H9 (cell line): ENCODE measurements around the gene MBLAC1. TPM values are rescaled to one million over a fixed set of nuclear protein-coding genes. Genes with fewer than 3 reads are reported as not detected.
A peak's percentile ranks its signal among the peaks of the same experiment; 100 is the strongest.

Experiments used
- DNase-seq: peaks from one replicate; pipeline ENCODE4 v3.0.0-alpha.2; 2017
- H2AFZ ChIP-seq: one replicate; pipeline ENCODE4 v1.6.1; 2013; ENCODE audit warnings: mild to moderate bottlenecking, low read length, control low read depth, moderate library complexity
- H2AK5ac ChIP-seq: 2 replicates; pipeline ENCODE4 v1.6.1; 2013; ENCODE audit warnings: low read length, control low read depth, mixed read lengths; ENCODE audit not compliant: insufficient read length
- H2BK120ac ChIP-seq: one replicate; pipeline ENCODE4 v1.6.1; 2013; ENCODE audit warnings: low read depth, mild to moderate bottlenecking, low read length, control low read depth, inconsistent platforms; ENCODE audit not compliant: poor library complexity, severe bottlenecking
- H2BK12ac ChIP-seq: 2 replicates; pipeline ENCODE4 v1.6.1; 2013; ENCODE audit warnings: low read length, control low read depth, mixed read lengths, low read depth; ENCODE audit not compliant: insufficient read length
- H2BK15ac ChIP-seq: 2 replicates; pipeline ENCODE4 v1.6.1; 2013; ENCODE audit warnings: low read depth, low read length, control low read depth
- H2BK20ac ChIP-seq: one replicate; pipeline ENCODE4 v1.6.1; 2013; ENCODE audit warnings: low read depth, mild to moderate bottlenecking, low read length, control low read depth, inconsistent platforms; ENCODE audit not compliant: poor library complexity, severe bottlenecking
- H2BK5ac ChIP-seq: 2 replicates; pipeline ENCODE4 v1.6.1; 2013; ENCODE audit warnings: low read length, control low read depth, mixed read lengths; ENCODE audit not compliant: insufficient read length
- H3K14ac ChIP-seq: 2 replicates; pipeline ENCODE4 v1.6.1; 2013; ENCODE audit warnings: low read length, control low read depth; ENCODE audit not compliant: insufficient read depth
- H3K18ac ChIP-seq: 2 replicates; pipeline ENCODE4 v1.6.1; 2013; ENCODE audit warnings: low read depth, mild to moderate bottlenecking, mixed read lengths, low read length, control low read depth; ENCODE audit not compliant: insufficient read length
- H3K23ac ChIP-seq: 2 replicates; pipeline ENCODE4 v1.6.1; 2013; ENCODE audit warnings: low read length, control low read depth, mixed read lengths, low read depth; ENCODE audit not compliant: insufficient read length
- H3K23me2 ChIP-seq: 2 replicates; pipeline ENCODE4 v1.6.1; 2013; ENCODE audit warnings: low read depth, mild to moderate bottlenecking, mixed read lengths, low read length, control low read depth; ENCODE audit not compliant: insufficient read length, poor library complexity, severe bottlenecking
- H3K27ac ChIP-seq: 2 replicates; pipeline ENCODE4 v1.5.1; 2013; ENCODE audit warnings: low read length, control low read depth, mixed read lengths, low read depth; ENCODE audit not compliant: insufficient read length
- H3K27me3 ChIP-seq: 2 replicates; pipeline ENCODE4 v1.6.1; 2013; ENCODE audit warnings: low read length, control low read depth, inconsistent platforms; ENCODE audit not compliant: insufficient read depth
- H3K4ac ChIP-seq: 2 replicates; pipeline ENCODE4 v1.6.1; 2013; ENCODE audit warnings: low read depth, mild to moderate bottlenecking, control low read depth, inconsistent platforms, low read length, moderate library complexity
- H3K4me1 ChIP-seq: 2 replicates; pipeline ENCODE4 v1.6.1; 2013; ENCODE audit warnings: low read length, control low read depth, inconsistent platforms; ENCODE audit not compliant: insufficient read depth
- H3K4me2 ChIP-seq: 2 replicates; pipeline ENCODE4 v1.6.1; 2013; ENCODE audit warnings: low read length, control low read depth, mixed read lengths; ENCODE audit not compliant: insufficient read length, insufficient read depth
- H3K56ac ChIP-seq: 2 replicates; pipeline ENCODE4 v1.6.1; 2013; ENCODE audit warnings: low read depth, mild to moderate bottlenecking, mixed read lengths, low read length, control low read depth; ENCODE audit not compliant: insufficient read length
- H3K79me1 ChIP-seq: 2 replicates; pipeline ENCODE4 v1.6.1; 2013; ENCODE audit warnings: low read depth, mild to moderate bottlenecking, moderate library complexity, low read length, control low read depth, inconsistent platforms; ENCODE audit not compliant: insufficient read depth, poor library complexity, severe bottlenecking
- H3K79me2 ChIP-seq: 2 replicates; pipeline ENCODE4 v1.6.1; 2013; ENCODE audit warnings: low read length, control low read depth, inconsistent platforms; ENCODE audit not compliant: insufficient read depth
- H3K9ac ChIP-seq: 2 replicates; pipeline ENCODE4 v1.6.1; 2013; ENCODE audit warnings: low read length, control low read depth, mixed read lengths; ENCODE audit not compliant: insufficient read length; ENCODE audit errors: extremely low read depth
- H3K9me3 ChIP-seq: one replicate; pipeline ENCODE4 v1.6.1; 2013; ENCODE audit warnings: low read depth, low read length, inconsistent platforms; ENCODE audit not compliant: control insufficient read depth
- H3T11ph ChIP-seq: one replicate; pipeline ENCODE4 v1.6.1; 2013; ENCODE audit warnings: mild to moderate bottlenecking, low read length, control low read depth, inconsistent platforms
- H4K20me1 ChIP-seq: one replicate; pipeline ENCODE4 v1.6.1; 2013; ENCODE audit not compliant: control insufficient read depth, insufficient read length, insufficient read depth
- H4K5ac ChIP-seq: 2 replicates; pipeline ENCODE4 v1.6.1; 2013; ENCODE audit warnings: low read depth, mild to moderate bottlenecking, mixed read lengths, low read length, control low read depth; ENCODE audit not compliant: insufficient read length
- H4K8ac ChIP-seq: replicated peaks from 2 replicates; pipeline ENCODE4 v1.6.1; 2013; ENCODE audit warnings: low read length, control low read depth, mixed read lengths, low read depth; ENCODE audit not compliant: insufficient read length
- H4K91ac ChIP-seq: 2 replicates; pipeline ENCODE4 v1.6.1; 2013; ENCODE audit warnings: low read depth, mild to moderate bottlenecking, moderate library complexity, mixed read lengths, low read length, control low read depth; ENCODE audit not compliant: insufficient read length
- H3K27ac Mint-ChIP-seq, 3 experiments: 2 replicates in 2 of 3; 3 replicates in 1 of 3; pipeline ENCODE4 v1.8.0; 2020 to 2021; ENCODE audit warnings: mixed read lengths in 3 of 3, mild to moderate bottlenecking in 1 of 3, moderate library complexity in 1 of 3
- H3K27me3 Mint-ChIP-seq: 2 replicates; pipeline ENCODE4 v1.8.0; 2021; ENCODE audit warnings: low read depth, mild to moderate bottlenecking, moderate library complexity, mixed read lengths
- H3K36me3 Mint-ChIP-seq, 3 experiments: 2 replicates in 2 of 3; 3 replicates in 1 of 3; pipeline ENCODE4 v1.8.0; 2020 to 2021; ENCODE audit warnings: low read depth in 3 of 3, mixed read lengths in 3 of 3; ENCODE audit not compliant: insufficient read depth in 1 of 3
- H3K4me1 Mint-ChIP-seq, 2 experiments: 2 replicates each; pipeline ENCODE4 v1.8.0; 2020; ENCODE audit warnings: mixed read lengths in 2 of 2
- H3K4me3 Mint-ChIP-seq, 2 experiments: 2 replicates in 1 of 2; 3 replicates in 1 of 2; pipeline ENCODE4 v1.8.0; 2020 to 2021; ENCODE audit warnings: mild to moderate bottlenecking in 2 of 2, mixed read lengths in 2 of 2, moderate library complexity in 1 of 2
- H3K9me3 Mint-ChIP-seq, 2 experiments: 2 replicates in 1 of 2; 3 replicates in 1 of 2; pipeline ENCODE4 v1.8.0; 2020; ENCODE audit warnings: mild to moderate bottlenecking in 2 of 2, mixed read lengths in 2 of 2, moderate library complexity in 1 of 2
- CTCF ChIP-seq: fragments of 200-600 bp; sonication (generic); conservative IDR thresholded peaks from 3 replicates; pipeline ENCODE4 v1.8.0; 2021; ENCODE audit warnings: antibody characterized with exemption, mild to moderate bottlenecking
- WGBS: extraction: QIAGEN DNeasy Blood & Tissue Kit; methylation state at CpG from one replicate; pipeline ENCODE4 v1.1.7; 2013; ENCODE audit warnings: missing lambda C conversion rate, low lambda C conversion rate, mixed read lengths; ENCODE audit not compliant: insufficient read length; ENCODE audit errors: extremely low coverage; 5-methylcytosine and 5-hydroxymethylcytosine counted together
- total RNA-seq: library from RNA; stranded (reverse); gene quantifications from 2 replicates; pipeline ENCODE4 v1.2.1, GENCODE V29; 2021

MBLAC1 gene
- total RNA-seq, 1 experiment from 2014 or later, result 1.9 TPM

GRCh38 chr7:100095289-100095688 is 31.5 kb upstream of the MBLAC1 start:
- H3K27ac ChIP-seq, result no peak overlapping the region
- H3K27me3 Mint-ChIP-seq, result peaks cover 2% of the 10 kb centered on the region; the same call in 1 of the 2 replicates
- H3K79me1 ChIP-seq, result peaks cover 3% of the 10 kb centered on the region
- no peak overlapping the region for H3K23ac ChIP-seq
- DNase-seq, result no peak
- no peak overlapping the region for H2AFZ ChIP-seq
- no peak overlapping the region for H3K14ac ChIP-seq
- H3K79me2 ChIP-seq, result peaks cover 5% of the 10 kb centered on the region; the same call in 1 of the 2 replicates
- H4K91ac ChIP-seq, result no peak overlapping the region
- H3K9me3 ChIP-seq, result no peaks in the 10 kb centered on the region
- H3K9ac ChIP-seq, result no peak overlapping the region
- H2AK5ac ChIP-seq, result no peak overlapping the region
- no peak overlapping the region for H2BK120ac ChIP-seq
- no peak overlapping the region for H2BK5ac ChIP-seq
- H3K27ac Mint-ChIP-seq, result peak overlapping the region in 2 of 3 experiments; percentile 49 to 94; a peak in 5 of 7 replicates
- no peak overlapping the region for H3K4me2 ChIP-seq
- no peak overlapping the region for H4K8ac ChIP-seq
- H3T11ph ChIP-seq, result no peak overlapping the region
- H4K5ac ChIP-seq, result no peak overlapping the region
- no peak overlapping the region for H3K56ac ChIP-seq
- H2BK20ac ChIP-seq, result no peak overlapping the region
- H2BK12ac ChIP-seq, result no peak overlapping the region
- peaks cover 17 to 28% of the 10 kb centered on the region in 2 experiments for H3K4me1 Mint-ChIP-seq
- H4K20me1 ChIP-seq, result no peaks in the 10 kb centered on the region
- peaks cover 0 to 3% of the 10 kb centered on the region in 2 experiments; a peak in 1 of 5 replicates for H3K9me3 Mint-ChIP-seq
- no peak for TF ChIP-seq CTCF
- no CpG with 5 or more reads among the region's 9 CpGs for WGBS
- H3K23me2 ChIP-seq, result no peaks in the 10 kb centered on the region
- H3K18ac ChIP-seq, result no peak overlapping the region
- H3K36me3 Mint-ChIP-seq, result peaks cover 94 to 100% (median 100%) of the 10 kb centered on the region in 3 experiments
- no peaks in the 10 kb centered on the region for H3K27me3 ChIP-seq
- H3K4me1 ChIP-seq, result no peaks in the 10 kb centered on the region
- no peak overlapping the region for H3K4ac ChIP-seq
- H2BK15ac ChIP-seq, result no peak overlapping the region
- H3K4me3 Mint-ChIP-seq, result peak overlapping the region in 1 of 2 experiments; percentile 43; a peak in 2 of 5 replicates
